GM19463 (cell line): Measurements from ENCODE around the gene MORN1.

Experiments
- ATAC-seq: cut with Tn5 transposase; IDR thresholded peaks from one replicate; pipeline ENCODE4 v1.9.1; 2021; ENCODE audit warnings: mild to moderate bottlenecking, moderate library complexity; ENCODE audit not compliant: unreplicated experiment

The MORN1 gene

DNA sequence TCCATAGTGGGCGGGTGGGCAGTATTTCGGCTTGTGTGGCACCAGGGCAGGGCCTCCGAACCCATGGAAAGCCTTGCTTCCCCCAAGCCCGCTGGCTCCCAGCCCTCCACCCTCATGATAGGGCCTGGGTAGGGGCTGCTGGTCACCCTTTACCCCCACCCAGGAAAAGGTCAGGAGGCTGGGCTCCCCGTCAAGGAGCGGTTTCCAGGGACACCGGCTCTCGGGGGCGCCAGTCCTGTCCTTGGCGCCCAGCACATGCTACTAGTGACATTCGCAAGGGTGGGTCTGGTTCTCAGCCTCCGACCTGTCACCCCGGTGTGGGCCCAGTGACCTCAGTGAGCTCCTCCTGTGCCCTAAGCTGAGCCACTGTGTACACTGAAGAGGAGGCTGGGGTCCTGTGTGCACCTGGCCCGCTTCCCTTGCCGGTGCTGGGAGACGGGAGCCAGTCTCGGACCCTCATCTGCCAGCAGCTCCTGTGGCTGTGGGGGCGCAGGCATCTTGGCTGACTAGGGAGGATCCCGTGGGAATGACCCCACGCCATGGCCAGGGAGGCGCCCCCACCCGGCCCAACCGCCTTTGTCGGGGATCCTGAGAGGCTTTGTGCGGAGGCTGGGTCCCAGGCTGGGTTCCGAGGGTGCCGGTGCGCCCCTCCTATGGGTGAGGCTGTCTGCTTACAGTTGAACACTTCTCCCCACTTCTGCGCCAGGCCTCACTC lies 108.6 kb downstream of the MORN1 start:
- no peak for ATAC-seq

DNA sequence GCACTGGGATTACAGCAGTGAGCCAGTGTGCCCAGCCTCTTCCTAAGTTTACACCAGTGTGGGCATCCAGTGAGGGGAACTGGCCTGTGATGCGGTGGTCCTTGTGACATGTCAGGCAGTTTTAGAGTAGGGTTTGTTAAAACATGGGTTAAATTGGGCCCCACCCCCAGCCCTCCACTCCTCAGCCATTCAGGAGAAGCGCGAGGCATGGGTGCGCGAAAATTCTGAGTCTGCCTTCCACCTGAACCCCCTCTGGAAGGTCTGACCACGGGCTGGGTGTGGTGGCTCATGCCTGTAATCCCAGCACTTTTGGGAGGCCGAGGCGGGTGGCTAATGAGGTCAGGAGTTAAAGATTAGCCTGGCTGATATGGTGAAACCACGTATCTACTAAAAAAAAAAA lies 111.5 kb downstream of the MORN1 start:
- ATAC-seq: no peak

DNA sequence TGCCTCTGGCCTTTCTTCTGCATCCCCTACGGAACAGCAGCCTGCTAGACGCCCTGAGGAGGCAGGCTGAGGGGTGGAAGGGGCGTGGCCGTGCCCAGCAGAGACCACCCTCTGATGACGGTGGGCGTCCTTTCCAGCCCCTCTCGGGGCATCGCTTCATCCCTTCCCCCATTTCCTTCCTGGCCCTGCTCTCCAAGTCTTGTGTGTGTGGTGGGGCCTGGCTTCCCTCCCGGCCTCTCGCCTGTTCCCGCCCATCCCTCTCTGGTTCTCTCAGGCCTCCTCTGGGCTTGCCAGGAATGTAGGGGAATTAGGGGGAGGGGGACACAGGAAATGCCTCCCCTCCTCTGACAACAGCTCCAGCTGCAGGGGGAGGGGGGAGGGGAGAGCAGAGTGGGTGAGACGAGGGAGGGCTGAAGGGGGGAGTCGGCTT lies 112.1 kb downstream of the MORN1 start:
- ATAC-seq: no peak

DNA sequence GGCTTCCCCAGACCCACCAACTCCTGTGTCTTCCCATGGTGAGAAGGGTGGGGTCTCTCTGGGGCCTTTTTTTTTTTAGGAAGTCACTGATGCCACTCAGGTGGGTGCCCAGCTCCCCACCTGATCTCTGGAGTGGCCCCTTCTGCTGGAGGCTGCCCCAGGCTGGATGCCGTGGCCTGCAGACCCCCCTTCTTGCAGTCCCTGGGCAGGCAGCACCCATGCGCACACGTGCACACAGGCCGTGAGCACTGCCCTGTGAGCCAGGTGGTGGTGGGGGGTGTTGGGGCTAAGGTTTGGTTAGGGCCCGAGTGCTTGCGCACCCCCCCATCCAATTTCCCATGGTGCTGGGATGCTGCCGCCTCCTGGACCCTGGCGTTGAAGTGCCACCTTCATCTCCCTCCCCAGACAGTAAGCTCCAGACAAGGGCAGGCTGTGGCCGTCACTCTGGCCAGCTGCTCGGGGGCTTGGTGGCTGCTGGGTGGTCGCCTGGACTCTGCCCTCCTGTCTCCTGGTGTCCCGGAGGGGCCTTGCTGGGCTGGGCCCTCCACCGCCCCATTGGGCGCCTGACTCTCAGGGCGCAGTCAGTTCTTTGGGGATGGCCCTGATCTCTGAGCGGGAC lies 112.7 kb downstream of the MORN1 start:
- no peak for ATAC-seq

DNA sequence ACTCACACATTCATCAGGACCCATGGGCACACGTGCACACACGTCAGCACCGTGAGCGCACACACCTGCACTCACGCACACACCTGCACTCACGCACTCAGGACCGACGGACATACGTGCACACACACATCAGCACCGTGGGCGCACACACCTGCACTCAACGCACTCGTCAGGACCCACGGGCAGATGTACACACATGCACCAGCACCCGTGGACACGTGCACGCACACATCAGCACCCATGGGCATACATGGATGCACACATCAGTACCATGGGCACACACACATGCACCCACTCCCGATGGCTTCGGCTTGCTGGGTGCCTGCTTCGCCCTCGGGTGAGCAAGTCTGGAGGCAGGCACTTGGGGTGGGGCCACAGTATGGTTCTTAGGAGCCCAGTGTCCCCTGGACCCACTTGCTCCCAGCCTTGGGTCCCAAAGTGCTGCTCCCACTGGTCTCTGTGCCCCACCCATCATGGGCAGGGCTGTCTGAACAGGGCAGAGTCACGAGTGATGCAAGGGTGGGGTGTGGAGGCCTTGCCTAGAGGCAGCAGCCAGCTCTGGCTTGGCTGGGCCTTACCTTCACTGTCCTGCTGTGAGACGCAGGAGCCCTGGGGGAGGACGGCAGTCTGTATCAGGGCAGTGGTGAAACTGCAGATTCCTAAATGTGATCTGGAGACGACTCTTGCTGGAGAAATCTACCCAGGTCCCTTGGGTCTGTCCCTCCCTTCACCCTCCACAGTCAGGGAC lies 113.4 kb downstream of the MORN1 start:
- no peak for ATAC-seq

DNA sequence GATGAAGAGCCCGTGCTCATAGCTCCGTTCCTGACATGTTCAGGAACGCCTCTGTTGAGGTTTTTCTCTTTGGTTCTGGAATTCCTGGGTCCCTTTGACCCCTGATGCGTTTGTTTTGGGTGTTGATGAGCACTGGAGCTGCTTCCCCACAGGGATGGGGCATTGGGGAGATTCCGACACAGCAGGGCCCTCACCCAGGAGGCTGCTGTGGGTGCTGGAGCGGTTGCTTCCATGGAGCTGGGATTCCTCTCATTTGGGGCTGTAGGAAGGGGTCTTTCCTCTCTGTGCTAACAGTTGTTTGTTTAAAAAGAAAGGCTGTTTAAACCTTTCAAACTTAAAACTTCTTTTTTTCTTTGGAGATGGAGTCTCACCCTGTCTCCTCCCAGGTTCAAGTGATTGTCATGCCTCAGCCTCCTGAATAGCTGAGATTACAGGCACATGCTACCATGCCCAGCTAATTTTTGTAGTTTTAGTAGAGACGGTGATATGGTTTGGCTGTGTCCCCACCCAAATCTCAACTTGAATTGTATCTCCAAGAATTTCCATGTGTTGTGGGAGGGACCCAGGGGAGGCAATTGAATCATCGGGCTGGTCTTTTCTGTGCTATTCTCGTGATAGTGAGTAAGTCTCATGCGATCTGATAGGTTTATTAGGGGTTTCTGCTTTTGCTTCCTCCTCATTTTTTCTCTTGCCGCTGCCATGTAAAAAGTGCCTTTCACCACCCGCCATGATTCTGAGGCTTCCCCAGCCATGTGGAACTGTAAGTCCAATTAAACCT lies 114.4 kb downstream of the MORN1 start:
- ATAC-seq: no peak

DNA sequence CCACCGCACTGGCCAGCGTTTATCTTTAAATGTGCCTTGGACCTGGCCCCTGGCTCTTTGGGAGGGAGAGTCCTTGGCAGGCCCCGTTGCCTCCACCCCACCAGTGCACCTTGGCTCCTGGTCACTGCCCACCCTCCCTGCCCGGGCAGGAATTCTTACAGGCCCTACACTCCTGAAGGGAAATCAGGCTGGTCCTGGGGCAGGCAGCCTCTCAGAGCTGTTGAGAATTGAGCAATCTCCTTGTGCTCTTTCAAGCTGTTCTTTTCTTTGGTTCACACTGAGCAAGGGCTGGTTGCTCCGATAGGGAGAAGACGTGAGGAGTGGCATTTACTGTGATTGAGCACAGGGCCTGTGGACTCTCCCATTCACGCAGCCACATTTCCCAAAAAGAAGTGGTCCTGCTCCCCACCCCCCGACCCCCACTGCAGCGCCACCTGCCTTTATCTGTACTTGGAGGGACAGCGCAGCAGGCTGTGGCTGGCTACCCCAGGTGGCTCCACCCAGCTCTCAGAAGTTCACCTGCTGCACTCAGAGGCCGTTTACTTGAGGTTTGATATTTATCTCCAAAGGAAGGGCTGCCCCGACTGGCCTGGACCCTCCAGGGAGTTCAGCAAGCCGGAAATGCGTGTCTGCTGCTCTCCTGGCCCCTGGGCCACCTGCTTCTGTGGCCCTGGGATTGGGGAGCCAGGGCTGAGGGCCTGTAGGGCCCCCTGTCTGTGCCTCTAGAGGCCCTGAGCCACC lies 115.4 kb downstream of the MORN1 start:
- ATAC-seq: no peak

- ATAC-seq: no peak
Observed at GRCh38 chr1:2274929-2275475, 116.4 kb downstream of the MORN1 start.

GRCh38 chr1:2274231-2274928 lies 117.0 kb downstream of the MORN1 start:
- no peak for ATAC-seq

DNA sequence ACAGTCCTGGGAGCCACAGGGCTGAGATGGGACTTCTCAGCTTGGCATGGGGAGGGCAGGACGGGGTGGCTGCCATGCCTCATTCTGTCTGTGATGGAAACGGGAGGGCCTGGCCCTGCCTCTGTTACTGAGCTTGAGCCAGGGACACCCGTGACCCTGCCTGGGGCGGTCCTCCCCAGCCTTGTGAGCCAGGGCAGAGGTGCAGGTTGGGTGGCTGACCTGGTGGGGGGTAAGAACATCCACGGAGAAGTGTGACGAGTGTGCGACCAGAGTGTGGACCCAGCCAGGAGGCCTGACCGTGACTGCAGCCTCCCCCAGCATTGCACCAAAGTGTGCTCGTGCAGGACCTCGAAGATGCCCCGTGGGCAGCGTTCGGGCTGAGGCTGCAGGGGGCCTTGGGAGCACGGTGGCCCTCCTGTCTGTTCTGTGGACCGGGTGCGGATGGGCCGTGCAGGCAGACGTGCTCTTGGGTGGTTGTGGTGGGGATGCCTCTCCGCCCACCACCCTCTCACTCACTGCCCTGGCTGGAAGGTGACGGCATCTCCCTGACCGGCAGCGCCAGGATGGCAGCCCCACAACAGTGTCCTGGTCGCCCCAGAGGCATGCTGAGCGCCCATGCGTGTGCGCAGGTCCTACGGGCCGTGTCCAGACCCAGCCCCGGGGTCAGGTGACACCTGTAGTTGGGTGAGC lies 117.8 kb downstream of the MORN1 start:
- no peak for ATAC-seq

- ATAC-seq: no peak
Observed at GRCh38 chr1:2272686-2273400, 118.5 kb downstream of the MORN1 start.

GRCh38 chr1:2271841-2272655 lies 119.3 kb downstream of the MORN1 start:
- ATAC-seq: no peak
